ENCODE data around the gene DERL2.

DNA sequence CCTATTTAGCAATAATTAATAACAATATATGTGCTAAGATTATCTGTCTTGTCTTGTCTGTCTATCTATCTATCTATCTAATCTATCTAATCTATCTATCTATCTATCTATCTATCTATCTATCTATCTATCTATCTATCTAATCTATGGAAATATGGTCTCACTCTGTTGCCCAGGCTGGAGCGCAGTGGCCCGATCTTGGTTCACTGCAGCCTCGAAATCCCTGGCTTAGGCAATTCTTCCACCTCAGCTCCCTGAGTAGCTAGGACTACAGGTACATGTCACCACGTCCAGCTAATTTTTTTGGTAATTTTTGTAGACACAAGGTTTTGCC, 45.1 kb upstream of the DERL2 start:
- no peak for TF ChIP-seq CTCF (IDR thresholded peaks at IDR 0.05)
- no peak for TF ChIP-seq POLR2A (IDR thresholded peaks at IDR 0.05)
